Neutrophil (primary cell): ENCODE results near the gene GDF11.

Experiments
- H3K27ac ChIP-seq: fragments of 200-600 bp; sonication (generic); 2 replicates; pipeline ENCODE4 v1.5.1; 2016; ENCODE audit warnings: mild to moderate bottlenecking, moderate library complexity
- H3K27me3 ChIP-seq: fragments of 200-600 bp; sonication (generic); 2 replicates; pipeline ENCODE4 v1.6.0; 2016; ENCODE audit warnings: mild to moderate bottlenecking
- H3K36me3 ChIP-seq: fragments of 200-600 bp; sonication (generic); 2 replicates; pipeline ENCODE4 v1.5.1; 2017
- H3K4me1 ChIP-seq, 2 experiments: fragments of 200-600 bp in 1 of 2; sonication (generic) in 1 of 2; 1 replicate in 1 of 2; 2 replicates in 1 of 2; pipeline versions ENCODE4 v1.5.1 to v1.6.1; 2013 to 2016; ENCODE audit warnings: low read depth in 1 of 2, low read length in 1 of 2, mild to moderate bottlenecking in 1 of 2, moderate library complexity in 1 of 2; ENCODE audit not compliant: control insufficient read depth in 1 of 2, insufficient read depth in 1 of 2
- H3K4me3 ChIP-seq, 2 experiments: fragments of 200-600 bp in 1 of 2; sonication (generic) in 1 of 2; 1 replicate in 1 of 2; 2 replicates in 1 of 2; pipeline ENCODE4 v1.5.1; 2013 to 2016; ENCODE audit warnings: low read depth in 1 of 2, low read length in 1 of 2, mild to moderate bottlenecking in 1 of 2, moderate library complexity in 1 of 2
- H3K9me3 ChIP-seq: fragments of 200-600 bp; sonication (generic); 2 replicates; pipeline ENCODE4 v1.5.1; 2016
- CTCF ChIP-seq: fragments of 200-600 bp; sonication (generic); IDR thresholded peaks from 2 replicates; pipeline ENCODE4 v1.5.1; 2016; ENCODE audit warnings: antibody characterized with exemption

Gene GDF11

GRCh38 chr12:55723516-55724225 lies 19.3 kb upstream of the GDF11 start:
- H3K4me1 ChIP-seq: peaks cover 49 to 59% of the 10 kb centered on the region in 2 experiments
- H3K27ac ChIP-seq: peak overlapping the region; percentile 57
- no peaks in the 10 kb centered on the region for H3K27me3 ChIP-seq
- H3K36me3 ChIP-seq: peaks cover 86% of the 10 kb centered on the region
- no peak overlapping the region for H3K4me3 ChIP-seq
- no peak for TF ChIP-seq CTCF
- H3K9me3 ChIP-seq: no peaks in the 10 kb centered on the region

DNA sequence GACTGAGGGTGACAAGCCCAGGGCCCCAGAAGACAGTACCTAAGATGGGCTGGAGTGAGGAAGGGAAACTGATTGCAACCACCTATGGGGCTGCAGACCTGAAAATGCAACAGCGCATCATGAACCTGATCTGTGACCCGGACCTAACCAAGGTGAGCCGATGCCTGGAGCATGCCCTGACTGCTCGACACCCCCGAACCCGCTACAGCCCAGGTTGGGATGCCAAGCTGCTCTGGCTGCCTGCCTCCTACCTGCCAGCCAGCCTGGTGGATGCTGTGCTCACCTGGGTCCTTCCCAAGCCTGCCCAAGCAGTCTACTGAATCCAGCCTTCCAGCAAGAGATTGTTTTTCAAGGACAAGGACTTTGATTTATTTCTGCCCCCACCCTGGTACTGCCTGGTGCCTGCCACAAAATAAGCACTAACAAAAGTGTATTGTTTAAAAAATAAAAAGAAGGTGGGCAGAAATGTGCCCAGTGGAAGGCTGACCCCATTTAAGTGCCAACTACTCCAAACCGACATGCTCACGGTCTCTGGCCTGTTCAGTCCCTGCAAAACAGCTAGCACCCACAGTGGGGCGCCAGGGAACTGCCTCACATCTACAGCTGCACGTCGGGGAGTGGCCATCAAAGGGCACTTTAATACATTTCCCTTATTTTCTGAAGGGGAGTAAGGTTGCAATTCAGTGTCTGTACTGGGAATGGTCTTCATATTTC lies 18.5 kb upstream of the GDF11 start:
- TF ChIP-seq CTCF: peak; percentile 54
- H3K4me1 ChIP-seq: peaks cover 44 to 55% of the 10 kb centered on the region in 2 experiments
- H3K9me3 ChIP-seq: no peaks in the 10 kb centered on the region
- H3K27me3 ChIP-seq: no peaks in the 10 kb centered on the region
- H3K27ac ChIP-seq: peak overlapping the region; percentile 57
- peaks cover 79% of the 10 kb centered on the region for H3K36me3 ChIP-seq
- no peak overlapping the region for H3K4me3 ChIP-seq

DNA sequence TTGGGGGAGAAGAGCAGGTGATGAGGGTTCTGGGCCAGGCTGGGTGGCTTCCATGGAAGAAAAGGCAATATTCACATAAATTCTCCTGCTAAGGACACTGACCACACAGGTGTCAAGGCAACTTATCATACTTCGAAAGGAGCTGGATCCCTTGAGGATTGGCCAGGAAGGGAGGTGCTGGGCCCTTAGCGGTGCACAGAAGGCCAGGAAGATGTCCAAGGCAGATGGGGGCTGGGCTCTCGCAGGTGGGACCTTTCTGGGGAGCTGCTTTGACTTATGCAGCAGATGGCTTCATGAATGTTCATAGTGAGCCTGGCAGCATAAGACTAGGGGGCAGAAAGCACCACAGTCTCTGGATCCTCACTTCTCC lies 18.0 kb upstream of the GDF11 start:
- TF ChIP-seq CTCF: peak; percentile 2
- peaks cover 74% of the 10 kb centered on the region for H3K36me3 ChIP-seq
- H3K9me3 ChIP-seq: no peaks in the 10 kb centered on the region
- H3K27ac ChIP-seq: peak overlapping the region; percentile 57
- H3K27me3 ChIP-seq: no peaks in the 10 kb centered on the region
- H3K4me3 ChIP-seq: no peak overlapping the region
- peaks cover 45 to 55% of the 10 kb centered on the region in 2 experiments for H3K4me1 ChIP-seq

GRCh38 chr12:55725556-55725955 lies 17.4 kb upstream of the GDF11 start:
- Histone ChIP-seq H3K9me3 (no peaks in the 10 kb centered on the region), H3K4me1 (peaks cover 46 to 55% of the 10 kb centered on the region in 2 experiments), H3K27me3 (no peaks in the 10 kb centered on the region), H3K27ac (peak overlapping the region; percentile 57), H3K36me3 (peaks cover 67% of the 10 kb centered on the region), H3K4me3 (no peak overlapping the region)
- no peak for TF ChIP-seq CTCF

DNA sequence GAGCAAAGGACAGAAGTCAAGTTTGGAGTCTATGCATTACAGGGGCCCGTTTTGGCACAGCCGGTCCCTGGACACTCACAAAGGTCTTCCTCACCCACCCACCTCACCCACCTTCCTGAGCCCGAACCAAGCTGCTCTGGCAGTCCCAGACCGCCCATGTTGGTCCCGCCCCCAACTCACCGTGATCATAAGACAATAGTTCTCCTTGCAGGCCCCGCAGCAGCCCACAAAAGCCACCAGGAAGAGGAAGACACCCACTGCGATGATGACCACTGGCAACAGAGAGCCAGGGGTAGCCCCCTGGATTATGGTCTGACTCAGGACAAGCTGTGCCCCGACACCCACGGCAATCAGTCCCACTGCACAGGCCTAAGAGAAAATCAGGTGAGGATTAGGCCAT lies 16.0 kb upstream of the GDF11 start:
- peaks cover 46 to 49% of the 10 kb centered on the region in 2 experiments for H3K4me1 ChIP-seq
- peaks cover 53% of the 10 kb centered on the region for H3K36me3 ChIP-seq
- H3K27me3 ChIP-seq: no peaks in the 10 kb centered on the region
- H3K9me3 ChIP-seq: no peaks in the 10 kb centered on the region
- H3K27ac ChIP-seq: peak overlapping the region; percentile 95
- peak overlapping the region; percentile 69 to 88 for H3K4me3 ChIP-seq
- TF ChIP-seq CTCF: no peak
